NT2/D1 (cell line): ENCODE data around the gene INPP4A.
A peak's percentile ranks its signal among the peaks of the same experiment; 100 is the strongest.

Experiments used
- DNase-seq: peaks from one replicate; pipeline ENCODE4 v3.0.0-alpha.2; 2011; ENCODE audit warnings: low read depth, low spot score
- H3K27me3 ChIP-seq: 2 replicates; pipeline ENCODE4 v1.6.0; 2011; ENCODE audit warnings: mild to moderate bottlenecking; ENCODE audit not compliant: insufficient read length, insufficient read depth
- H3K36me3 ChIP-seq: 2 replicates; pipeline ENCODE4 v1.6.1; 2011; ENCODE audit warnings: mild to moderate bottlenecking, low read length, mixed read lengths; ENCODE audit not compliant: insufficient read depth, insufficient read length
- H3K4me1 ChIP-seq: 2 replicates; pipeline ENCODE4 v1.5.1; 2011; ENCODE audit not compliant: insufficient read depth, insufficient read length
- H3K4me3 ChIP-seq: 2 replicates; pipeline ENCODE4 v1.5.1; 2011; ENCODE audit warnings: low read depth; ENCODE audit not compliant: insufficient read length
- H3K9ac ChIP-seq: 2 replicates; pipeline ENCODE4 v1.6.0; 2011; ENCODE audit warnings: low read depth; ENCODE audit not compliant: insufficient read length
- H3K9me3 ChIP-seq: 2 replicates; pipeline ENCODE4 v1.5.1; 2011; ENCODE audit warnings: mild to moderate bottlenecking, low read length; ENCODE audit not compliant: insufficient read depth
- SUZ12 ChIP-seq: IDR thresholded peaks from 2 replicates; pipeline ENCODE4 v1.6.1; 2011; ENCODE audit not compliant: insufficient read length, insufficient read depth; ENCODE audit errors: extremely low read depth
- YY1 ChIP-seq: IDR thresholded peaks from 2 replicates; pipeline ENCODE4 v1.6.1; 2011; ENCODE audit not compliant: insufficient read length, insufficient read depth
- ZNF274 ChIP-seq: IDR thresholded peaks from 2 replicates; pipeline ENCODE4 v1.6.1; 2011; ENCODE audit warnings: mild to moderate bottlenecking, low read depth, low read length

Gene INPP4A

DNA sequence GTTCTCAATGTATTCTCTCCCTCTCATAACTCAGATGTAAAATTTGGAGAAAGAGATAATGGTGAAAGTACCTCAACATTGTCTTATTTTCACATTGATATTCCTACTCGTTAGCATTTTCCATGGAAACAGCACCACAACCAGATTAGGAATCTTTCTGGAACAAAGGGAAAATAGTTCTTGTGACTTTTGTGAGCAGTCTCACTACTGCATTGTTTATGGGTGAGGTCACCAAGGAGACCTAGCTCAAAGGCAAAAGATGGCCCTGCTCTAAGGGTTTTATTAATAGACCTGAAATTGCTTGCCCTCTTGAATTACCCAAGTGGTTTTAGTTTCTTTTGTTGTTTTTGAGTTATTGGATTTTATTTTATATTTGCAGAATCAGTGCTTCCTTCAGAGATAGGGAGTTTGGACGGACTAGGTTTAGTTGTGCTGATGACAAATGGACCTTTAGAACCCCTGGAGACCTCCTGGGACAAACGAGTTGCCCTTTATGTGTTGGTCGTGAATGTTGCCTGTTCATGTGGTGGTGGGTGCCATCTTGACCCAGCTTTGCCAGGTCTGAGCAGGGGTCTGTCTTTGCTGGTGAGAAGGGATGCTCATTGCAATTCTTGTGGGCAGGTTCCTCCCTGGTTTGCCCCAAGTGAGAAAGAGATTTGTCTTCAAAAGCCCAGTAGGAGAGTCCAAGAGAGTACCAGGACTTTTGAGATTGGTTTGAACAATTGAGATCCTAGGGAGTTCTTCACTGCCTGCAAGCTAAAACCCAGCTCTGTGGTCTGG is 58.1 kb downstream of the INPP4A start:
- no peak overlapping the region for H3K4me3 ChIP-seq
- H3K9ac ChIP-seq, result no peak overlapping the region
- no peaks in the 10 kb centered on the region for H3K27me3 ChIP-seq
- H3K4me1 ChIP-seq, result peaks cover 13% of the 10 kb centered on the region
- DNase-seq, result peak; percentile 38
- peaks cover 23% of the 10 kb centered on the region for H3K36me3 ChIP-seq
- peaks cover 6% of the 10 kb centered on the region; the same call in 1 of the 2 replicates for H3K9me3 ChIP-seq
- TF ChIP-seq YY1, result no peak
- no peak for TF ChIP-seq SUZ12
- TF ChIP-seq ZNF274, result no peak

DNA sequence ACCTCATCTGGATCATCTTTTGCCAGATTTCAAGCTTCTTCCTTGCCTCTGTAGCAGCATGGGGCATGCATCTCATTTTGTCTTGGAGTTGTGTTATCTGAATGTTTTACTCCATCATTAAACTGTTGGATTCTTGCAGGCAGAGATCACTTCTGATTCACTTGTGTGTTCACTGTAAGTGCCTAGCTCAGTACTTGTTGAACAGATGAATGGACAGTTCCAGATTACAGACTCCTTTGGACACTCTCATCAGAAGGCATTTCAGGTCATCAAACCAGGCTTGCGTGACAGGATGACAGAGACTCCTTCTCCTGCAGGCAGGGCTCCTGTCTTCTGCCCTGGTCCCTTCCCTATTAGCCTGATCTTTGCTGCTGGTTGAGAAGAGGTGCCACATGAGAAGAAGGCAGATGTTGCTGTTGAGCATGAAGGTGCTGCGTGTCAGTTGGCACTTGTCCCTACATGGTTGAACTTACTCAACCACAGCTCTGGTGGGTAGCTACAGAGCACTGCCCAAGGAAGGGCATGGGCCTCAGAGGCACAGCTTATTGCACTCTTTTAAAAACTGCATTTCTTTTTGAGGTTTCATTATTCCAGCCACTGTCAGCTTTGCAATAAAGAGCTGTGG is 58.9 kb downstream of the INPP4A start:
- Histone ChIP-seq H3K9ac (no peak overlapping the region), H3K9me3 (no peaks in the 10 kb centered on the region), H3K4me1 (peaks cover 16% of the 10 kb centered on the region), H3K4me3 (no peak overlapping the region), H3K27me3 (no peaks in the 10 kb centered on the region), H3K36me3 (peaks cover 24% of the 10 kb centered on the region)
- TF ChIP-seq SUZ12 (no peak), ZNF274 (no peak), YY1 (no peak)
- DNase-seq, result no peak

DNA sequence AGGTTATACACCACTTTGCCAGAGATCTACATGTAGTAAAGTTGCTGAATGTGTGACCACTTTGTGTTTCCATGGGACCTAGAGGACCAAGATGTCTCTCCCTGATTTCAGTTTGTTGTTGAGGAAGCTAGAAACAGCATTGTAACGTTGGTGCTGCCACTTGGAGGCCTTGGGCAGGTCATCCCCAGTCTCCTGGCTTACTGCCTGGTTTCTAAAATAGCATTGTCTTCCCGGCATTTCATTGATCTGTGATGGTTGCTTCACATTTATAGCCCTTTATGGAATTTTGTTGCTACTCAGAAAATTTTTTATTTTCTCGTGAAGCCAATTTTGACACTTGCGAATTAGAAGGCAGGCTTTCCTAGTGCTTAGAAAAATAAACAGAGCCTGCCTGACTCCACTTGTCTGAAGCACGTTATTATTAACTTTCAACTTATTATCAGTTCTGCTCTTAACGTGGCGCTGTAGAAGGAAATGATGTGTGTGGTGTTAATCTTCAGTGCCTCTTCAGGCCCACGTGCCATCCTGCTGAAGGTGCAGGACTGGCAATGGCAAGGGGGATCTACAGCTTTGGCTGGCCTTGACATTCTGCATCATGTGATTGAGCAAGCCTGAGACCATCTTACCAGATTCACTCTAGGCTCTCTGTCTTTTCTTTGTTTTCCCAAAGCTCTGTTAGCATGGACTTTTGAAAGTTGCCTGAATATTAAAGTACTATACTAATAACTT is 59.9 kb downstream of the INPP4A start:
- no peak overlapping the region for H3K4me3 ChIP-seq
- no peak overlapping the region for H3K9ac ChIP-seq
- no peaks in the 10 kb centered on the region for H3K27me3 ChIP-seq
- no peak for DNase-seq
- peaks cover 16% of the 10 kb centered on the region for H3K4me1 ChIP-seq
- TF ChIP-seq YY1, result no peak
- TF ChIP-seq SUZ12, result no peak
- no peak for TF ChIP-seq ZNF274
- H3K36me3 ChIP-seq, result peaks cover 26% of the 10 kb centered on the region
- no peaks in the 10 kb centered on the region for H3K9me3 ChIP-seq

DNA sequence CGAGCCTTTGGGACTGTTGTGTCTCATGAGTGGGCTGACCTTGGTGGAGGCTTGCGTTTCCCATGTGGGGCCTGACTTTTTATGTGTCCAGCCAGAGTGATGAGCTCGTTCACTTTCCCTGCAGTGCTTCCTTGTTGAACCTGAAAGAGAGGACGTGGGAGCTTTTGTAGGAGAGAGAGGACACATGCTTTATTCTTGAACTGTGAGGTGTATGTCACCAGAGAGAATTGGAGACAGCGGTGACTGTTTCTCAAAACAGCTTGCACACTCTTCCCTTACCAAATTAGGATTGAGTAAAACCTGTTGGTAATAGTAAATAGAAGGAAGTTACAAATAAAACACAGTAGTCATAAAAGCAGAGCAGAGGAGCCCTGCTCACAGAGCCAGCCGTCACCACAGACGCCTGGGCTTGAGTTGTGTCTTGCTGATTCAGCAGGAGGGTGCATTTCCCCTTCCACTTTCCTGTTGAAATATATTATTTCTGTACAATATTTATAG is 60.7 kb downstream of the INPP4A start:
- H3K36me3 ChIP-seq, result peaks cover 22% of the 10 kb centered on the region
- TF ChIP-seq ZNF274 (no peak), SUZ12 (no peak), YY1 (no peak)
- no peak overlapping the region for H3K4me3 ChIP-seq
- H3K9me3 ChIP-seq, result no peaks in the 10 kb centered on the region
- no peak overlapping the region for H3K9ac ChIP-seq
- no peaks in the 10 kb centered on the region for H3K27me3 ChIP-seq
- peaks cover 16% of the 10 kb centered on the region for H3K4me1 ChIP-seq
- DNase-seq, result no peak

DNA sequence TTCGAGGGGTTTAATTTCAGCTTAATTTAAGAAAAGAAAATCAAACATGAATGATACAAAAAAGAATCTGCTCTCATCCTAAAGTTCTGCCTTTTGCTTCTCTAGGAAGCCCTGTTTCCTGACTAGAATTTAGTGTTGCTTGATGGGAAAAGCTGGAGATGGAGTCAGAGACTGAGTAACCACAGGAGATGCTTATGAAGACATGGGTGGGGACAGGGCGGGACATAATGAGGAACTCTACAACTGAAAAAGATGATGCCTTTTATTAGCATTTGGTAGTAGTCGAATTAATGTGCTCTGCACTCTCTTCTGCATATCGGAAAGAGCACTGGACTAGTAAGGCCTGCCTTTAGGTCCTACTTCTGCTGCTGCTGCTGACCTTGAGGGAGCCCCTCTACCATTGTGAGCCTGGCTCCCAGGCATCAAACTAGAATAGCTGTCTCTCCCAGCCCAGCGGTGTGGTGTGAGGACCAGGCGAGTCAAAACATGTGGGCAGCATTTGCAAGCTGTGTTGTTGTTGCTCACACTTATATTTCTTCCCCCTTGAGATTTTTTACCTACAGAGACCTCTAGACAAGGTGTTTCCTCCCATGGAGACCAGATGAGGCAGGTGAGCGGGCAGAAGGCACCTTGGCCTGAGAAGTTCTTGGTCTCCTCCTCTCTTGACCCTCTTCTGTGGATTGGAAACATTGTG is 61.5 kb downstream of the INPP4A start:
- Histone ChIP-seq H3K36me3 (peaks cover 22% of the 10 kb centered on the region), H3K27me3 (no peaks in the 10 kb centered on the region), H3K9ac (no peak overlapping the region), H3K9me3 (no peaks in the 10 kb centered on the region), H3K4me1 (peaks cover 16% of the 10 kb centered on the region), H3K4me3 (no peak overlapping the region)
- DNase-seq, result no peak
- TF ChIP-seq YY1 (no peak), SUZ12 (no peak), ZNF274 (no peak)

DNA sequence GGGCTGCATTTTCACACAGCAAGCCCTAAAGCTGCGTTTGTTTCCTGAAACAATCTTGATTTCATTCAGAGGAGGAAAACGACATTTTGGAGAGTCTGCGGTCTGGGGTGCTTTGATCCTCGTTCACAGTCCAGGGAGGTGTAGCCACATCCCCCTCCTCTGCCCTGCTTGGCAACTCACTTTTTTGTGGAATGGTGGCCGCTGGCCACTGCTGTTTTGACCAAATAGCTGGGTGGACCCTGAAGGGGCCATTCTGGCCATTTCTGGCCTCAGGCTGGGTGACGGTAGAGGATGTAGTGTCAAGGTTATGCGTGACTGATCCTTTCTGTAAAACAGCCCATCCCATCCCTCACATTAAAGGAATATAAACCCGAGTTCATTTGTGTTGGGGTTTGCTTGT is 62.2 kb downstream of the INPP4A start:
- Histone ChIP-seq H3K4me1 (peaks cover 13% of the 10 kb centered on the region), H3K4me3 (no peak overlapping the region), H3K9me3 (no peaks in the 10 kb centered on the region), H3K27me3 (no peaks in the 10 kb centered on the region), H3K36me3 (peaks cover 22% of the 10 kb centered on the region), H3K9ac (no peak overlapping the region)
- TF ChIP-seq SUZ12, result no peak
- no peak for DNase-seq
